ENCODE results near the gene C3orf52. TPM values are rescaled to one million over a fixed set of nuclear protein-coding genes. Genes with fewer than 3 reads are reported as not detected.
"Not testable (repeated sequence)": the region's sequence is repeated elsewhere in the genome, so short reads cannot be mapped to it uniquely, and the experiment has no call there.

The C3orf52 gene
- total RNA-seq, 8 experiments from 2014 or later = 0.11 to 4.4 (median 0.45) TPM

DNA sequence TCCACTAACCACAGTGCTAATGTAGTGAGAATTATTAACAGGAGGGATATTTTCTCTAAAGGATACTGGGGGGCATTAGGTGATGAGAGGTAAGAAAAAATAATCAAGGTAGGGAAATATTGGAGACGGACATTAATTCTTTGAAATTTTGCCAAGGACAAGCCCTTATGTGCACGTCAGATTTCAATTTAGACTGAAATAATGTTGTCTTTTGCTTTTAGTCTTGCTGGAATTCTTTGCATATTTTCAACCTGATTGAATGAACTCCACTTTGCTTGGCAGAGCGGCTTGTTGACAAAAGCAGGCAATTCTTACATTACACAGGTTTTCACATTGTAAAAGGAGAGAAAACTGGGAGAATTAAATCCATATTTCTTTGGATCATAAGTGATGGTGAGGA lies 25.0 kb upstream of the C3orf52 start:
- ATAC-seq (replicated peaks in 6 of 8) = peak in 1 of 8 experiments; percentile 44
- Histone ChIP-seq H3K4me1 (replicated peaks in 1 of 2) (no peaks in the 10 kb centered on the region), H3K4me3 (no peak overlapping the region), H3K27ac (no peak overlapping the region)
- 7 to 97% (median 85%) methylated on average over 1 to 3 of the region's 3 CpGs for WGBS, 10 experiments
- in situ Hi-C loops (cut with MboI; ENCODE audit: low pct_unique_long_range_greater_than_20kb in 2 of 9, low sequenced_read_pairs in 9 of 9, unreplicated experiment in 9 of 9) = loop anchor here in 2 of 9 experiments (25.0 kb wide), 1 partner anchor 349 kb away; no protein-coding TSS in a partner anchor

DNA sequence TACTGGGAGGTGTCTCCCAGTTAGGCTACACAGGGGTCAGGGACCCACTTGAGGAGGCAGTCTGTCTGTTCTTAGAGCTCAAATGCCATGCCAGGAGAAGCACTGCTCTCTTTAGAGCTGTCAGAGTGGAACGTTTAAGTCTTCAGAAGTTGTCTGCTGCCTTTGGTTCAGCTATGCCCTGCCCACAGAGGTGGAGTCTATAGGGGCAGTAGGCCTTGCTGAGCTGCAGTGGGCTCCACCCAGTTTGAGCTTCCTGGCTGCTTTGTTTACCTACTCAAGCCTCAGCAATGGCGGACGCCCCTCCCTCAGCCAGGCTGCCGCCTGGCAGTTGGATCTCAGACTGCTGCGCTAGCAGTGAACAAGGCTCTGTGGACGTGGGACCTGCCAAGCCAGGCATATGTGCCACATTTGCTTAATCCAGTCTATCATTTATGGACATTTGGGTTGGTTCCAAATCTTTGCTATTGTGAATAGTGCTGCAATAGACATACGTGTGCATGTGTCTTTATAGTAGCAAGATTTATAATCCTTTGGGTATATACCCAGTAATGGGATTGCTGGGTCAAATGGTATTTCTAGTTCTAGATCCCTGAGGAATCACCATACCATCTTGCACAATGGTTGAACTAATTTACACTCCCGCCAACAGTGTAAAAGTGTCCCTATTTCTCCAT lies 13.7 kb upstream of the C3orf52 start:
- H3K4me3 ChIP-seq; H3K4me1 ChIP-seq (replicated peaks in 1 of 2); ATAC-seq (replicated peaks in 6 of 8); H3K27ac ChIP-seq: not testable (repeated sequence)
- WGBS, 10 experiments = 33 to 100% (median 100%) methylated on average over 1 to 3 of the region's 8 CpGs; no CpG with 5 or more reads in 3 of the 10 experiments
- in situ Hi-C loops (cut with MboI; ENCODE audit: low pct_unique_long_range_greater_than_20kb in 2 of 9, low sequenced_read_pairs in 9 of 9, unreplicated experiment in 9 of 9) = loop anchor here in 2 of 9 experiments (25.0 kb wide), 1 partner anchor 360 kb away; no protein-coding TSS in a partner anchor

DNA sequence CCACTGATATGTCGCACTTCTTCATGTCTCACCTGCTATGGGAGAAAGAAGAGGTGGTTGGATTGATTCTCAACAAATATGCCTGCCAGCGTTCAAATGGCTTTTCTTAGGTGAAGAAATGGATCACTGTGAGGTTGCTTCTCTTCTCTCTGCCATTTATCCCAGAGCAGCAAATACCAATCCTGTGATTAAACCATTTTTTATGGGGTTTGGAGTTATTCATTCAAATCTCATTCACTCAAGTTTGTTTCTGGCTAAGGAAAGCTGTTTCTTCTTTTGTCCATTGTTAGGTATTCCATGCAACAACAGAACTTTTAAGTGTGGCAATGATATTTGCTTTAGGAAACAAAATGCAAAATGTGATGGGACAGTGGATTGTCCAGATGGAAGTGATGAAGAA lies 12.2 kb upstream of the C3orf52 start:
- no peak overlapping the region for H3K27ac ChIP-seq
- WGBS, 10 experiments = 0 to 100% (median 90%) methylated on average over 1 to 2 of the region's 2 CpGs; no CpG with 5 or more reads in 4 of the 10 experiments
- ATAC-seq (replicated peaks in 6 of 8) = no peak

DNA sequence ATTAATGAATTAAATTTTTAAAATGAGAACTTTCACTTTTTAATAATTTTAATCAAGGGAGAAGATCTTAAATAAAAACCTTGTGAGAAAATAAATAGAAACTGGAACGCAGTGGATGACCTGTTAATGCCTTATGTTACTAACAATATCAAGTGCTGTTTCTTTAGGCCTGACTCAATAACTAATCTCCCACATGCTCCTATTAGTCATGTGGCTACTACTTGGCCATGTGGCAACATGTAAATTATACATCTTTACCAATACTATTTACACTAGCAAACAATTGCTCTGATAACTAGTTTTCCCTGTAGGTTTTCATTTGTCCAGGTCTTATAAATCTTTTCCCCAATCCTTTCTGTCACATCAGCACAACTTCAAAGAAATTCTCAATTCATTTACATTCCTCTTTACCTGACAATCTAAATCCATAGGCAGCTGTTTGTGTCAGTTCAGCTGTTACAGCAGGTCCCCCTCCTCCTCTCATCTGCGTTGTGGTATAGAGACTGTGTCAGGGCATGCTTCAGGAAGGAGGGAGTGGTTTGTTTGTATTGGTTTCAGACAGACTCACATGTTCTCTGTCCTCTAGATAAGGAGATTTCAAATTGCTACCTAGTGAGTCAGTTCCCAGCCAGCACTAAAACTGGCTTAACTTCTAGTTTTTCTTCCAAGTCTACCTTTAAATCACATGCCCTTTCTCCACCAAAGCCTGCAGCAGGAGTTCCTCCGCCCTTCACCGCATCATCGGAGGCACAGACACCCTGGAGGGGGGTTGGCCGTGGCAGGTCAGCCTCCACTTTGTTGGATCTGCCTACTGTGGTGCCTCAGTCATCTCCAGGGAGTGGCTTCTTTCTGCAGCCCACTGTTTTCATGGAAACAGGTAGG lies 11.3 kb upstream of the C3orf52 start:
- in situ Hi-C loops (cut with MboI; ENCODE audit: low pct_unique_long_range_greater_than_20kb in 2 of 9, low sequenced_read_pairs in 9 of 9, unreplicated experiment in 9 of 9) = loop anchor here in 2 of 9 experiments (25.0 kb wide), 1 partner anchor 363 kb away; no protein-coding TSS in a partner anchor
- ATAC-seq (replicated peaks in 6 of 8) = peak; percentile 56 to 100 (median 78)
- no peak overlapping the region for H3K4me3 ChIP-seq
- no peak overlapping the region for H3K27ac ChIP-seq
- H3K4me1 ChIP-seq (replicated peaks in 1 of 2) = peaks cover 0 to 10% of the 10 kb centered on the region in 2 donors
- WGBS, 10 experiments = 0 to 85% (median 50%) methylated on average over 1 to 6 of the region's 6 CpGs; no CpG with 5 or more reads in 1 of the 10 experiments

More for the DNA sequence above, 12.2 kb upstream of the C3orf52 start:
- H3K4me1 ChIP-seq (replicated peaks in 1 of 2) = peaks cover 0 to 10% of the 10 kb centered on the region in 2 donors
- no peak overlapping the region for H3K4me3 ChIP-seq
- in situ Hi-C loops (cut with MboI; ENCODE audit: low pct_unique_long_range_greater_than_20kb in 2 of 9, low sequenced_read_pairs in 9 of 9, unreplicated experiment in 9 of 9) = loop anchor here in 2 of 9 experiments (25.0 kb wide), 1 partner anchor 362 kb away; no protein-coding TSS in a partner anchor

DNA sequence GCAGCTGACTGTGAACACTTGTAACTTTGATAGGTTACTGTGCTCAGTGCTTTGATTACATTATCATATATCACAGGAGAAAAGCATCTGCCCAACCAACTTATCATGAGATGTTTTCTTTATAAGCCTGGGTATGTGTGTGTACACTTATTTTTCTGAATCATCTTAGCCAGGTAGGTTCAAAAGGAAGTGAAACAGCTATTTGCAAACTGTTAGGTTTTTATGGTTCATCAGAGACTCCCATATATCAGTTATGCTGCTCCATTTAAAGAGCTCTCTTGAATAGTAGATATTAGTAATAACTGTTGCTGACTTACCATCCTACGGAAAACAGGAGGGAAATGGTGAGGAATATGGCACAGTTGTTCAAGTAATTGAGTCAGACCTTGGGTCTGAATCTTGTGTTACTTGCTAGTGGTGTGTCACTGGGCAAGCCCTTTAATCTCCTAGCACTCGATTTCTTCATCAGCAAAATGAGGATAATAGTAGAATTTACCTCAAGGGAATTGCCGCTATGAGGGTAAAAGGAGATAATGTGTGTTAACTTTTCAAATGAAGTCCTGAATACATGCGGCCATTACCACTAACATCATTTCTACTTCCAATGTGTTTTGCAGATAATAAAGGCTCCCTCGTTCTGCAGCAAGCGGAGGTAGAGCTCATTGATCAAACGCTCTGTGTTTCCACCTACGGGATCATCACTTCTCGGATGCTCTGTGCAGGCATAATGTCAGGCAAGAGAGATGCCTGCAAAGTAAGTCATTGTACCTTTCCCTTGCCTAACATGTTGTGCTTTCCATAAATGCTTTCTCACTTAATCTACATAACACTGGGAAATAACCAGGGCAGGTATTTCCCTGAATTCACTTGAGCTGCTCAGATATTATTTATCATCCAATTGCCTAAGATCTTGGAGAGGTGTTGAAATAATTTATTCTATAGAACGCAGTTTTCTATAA lies 7.8 kb upstream of the C3orf52 start:
- no peak overlapping the region for H3K27ac ChIP-seq
- H3K4me1 ChIP-seq (replicated peaks in 1 of 2) = peaks cover 0 to 10% of the 10 kb centered on the region in 2 donors
- in situ Hi-C loops (cut with MboI; ENCODE audit: low pct_unique_long_range_greater_than_20kb in 2 of 9, low sequenced_read_pairs in 9 of 9, unreplicated experiment in 9 of 9) = no loop called here
- WGBS, 10 experiments = 0 to 81% (median 73%) methylated on average over 1 to 10 of the region's 10 CpGs; no CpG with 5 or more reads in 1 of the 10 experiments
- no peak overlapping the region for H3K4me3 ChIP-seq
- no peak for ATAC-seq (replicated peaks in 6 of 8)

DNA sequence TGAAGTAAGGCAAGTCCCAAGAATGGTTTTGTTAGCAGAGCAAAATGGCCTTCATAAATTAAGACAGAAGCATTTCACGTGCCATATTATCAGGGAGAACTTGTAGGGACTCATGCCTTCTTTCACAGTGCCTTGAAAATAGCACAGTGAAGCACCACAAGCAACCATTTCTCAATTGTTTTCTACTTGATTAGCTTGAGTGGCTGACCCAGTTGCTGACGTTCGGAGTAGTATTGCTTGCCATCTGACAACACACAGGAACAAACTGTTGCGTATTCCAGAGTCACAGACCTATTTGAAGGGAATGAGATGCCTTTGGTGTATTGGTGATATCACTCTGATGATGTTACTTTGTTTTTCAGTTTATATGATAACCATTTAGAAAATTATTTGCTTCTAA lies 3.0 kb upstream of the C3orf52 start:
- ATAC-seq (replicated peaks in 6 of 8) = no peak
- 64 to 91% (median 83%) methylated on average over 1 to 4 of the region's 4 CpGs; no CpG with 5 or more reads in 2 of the 10 experiments for WGBS, 10 experiments
- Histone ChIP-seq H3K27ac (no peak overlapping the region), H3K4me3 (no peak overlapping the region), H3K4me1 (replicated peaks in 1 of 2) (no peaks in the 10 kb centered on the region)
- in situ Hi-C loops (cut with MboI; ENCODE audit: low pct_unique_long_range_greater_than_20kb in 2 of 9, low sequenced_read_pairs in 9 of 9, unreplicated experiment in 9 of 9) = no loop called here

DNA sequence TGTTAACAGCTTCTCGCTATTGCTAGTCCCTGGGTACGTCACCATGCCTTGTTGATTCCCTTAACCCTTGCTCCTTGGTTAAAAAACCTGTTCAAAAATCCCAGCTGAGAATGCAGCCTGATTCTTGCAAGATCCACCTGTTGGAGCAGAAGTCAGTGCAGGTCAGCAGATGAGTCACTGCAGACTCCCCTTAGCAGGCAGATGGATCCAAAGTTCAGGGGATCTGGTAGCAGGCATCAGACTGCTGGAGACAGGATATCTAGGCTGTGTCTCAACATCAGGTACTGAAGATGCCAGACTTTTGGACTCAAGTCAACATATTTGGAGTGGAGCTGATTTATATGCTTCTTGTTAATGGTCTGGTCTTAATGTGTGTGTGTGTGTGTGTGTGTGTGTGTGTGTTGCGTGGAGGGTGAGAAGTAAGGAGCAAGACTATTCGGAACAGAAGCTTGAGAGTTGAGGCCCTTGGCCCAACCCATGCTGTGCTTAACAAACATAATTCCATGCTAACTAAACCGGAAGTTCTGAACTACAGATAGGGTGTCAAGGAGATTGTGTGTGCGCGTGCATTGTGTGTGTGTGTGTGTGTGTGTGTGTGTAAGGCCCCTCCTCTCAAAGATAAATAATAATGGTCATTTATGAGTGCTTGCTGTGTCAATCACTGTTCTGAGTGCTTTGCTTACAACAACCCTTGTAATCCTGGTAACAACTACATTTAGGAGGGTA lies 1.0 kb upstream of the C3orf52 start:
- Histone ChIP-seq H3K27ac (no peak overlapping the region), H3K4me1 (replicated peaks in 1 of 2) (no peaks in the 10 kb centered on the region), H3K4me3 (no peak overlapping the region)
- 100% methylated on average over 1 to 3 of the region's 7 CpGs; no CpG with 5 or more reads in 3 of the 10 experiments for WGBS, 10 experiments
- in situ Hi-C loops (cut with MboI; ENCODE audit: low pct_unique_long_range_greater_than_20kb in 2 of 9, low sequenced_read_pairs in 9 of 9, unreplicated experiment in 9 of 9) = no loop called here
- ATAC-seq (replicated peaks in 6 of 8) = no peak

DNA sequence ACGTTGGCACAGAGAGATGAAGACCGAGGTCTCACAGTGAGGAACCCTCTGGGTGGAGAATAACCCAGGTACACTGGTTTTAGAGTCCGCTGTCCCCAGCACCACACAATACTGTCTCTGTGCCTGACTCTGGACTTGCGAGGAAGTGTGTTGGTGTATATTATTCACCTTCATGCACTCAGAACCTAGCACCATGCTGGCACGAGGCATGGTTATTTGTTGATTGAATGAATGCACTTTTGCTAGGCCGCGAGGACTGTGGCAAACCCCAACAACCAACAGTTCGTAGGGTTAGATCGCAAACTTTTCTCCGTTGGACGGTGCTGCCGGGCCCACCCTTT lies 484 bp upstream of the C3orf52 start:
- no peak overlapping the region for H3K27ac ChIP-seq
- peaks cover 0 to 2% of the 10 kb centered on the region in 2 donors for H3K4me1 ChIP-seq (replicated peaks in 1 of 2)
- WGBS, 10 experiments = 4 to 100% (median 73%) methylated on average over 1 to 11 of the region's 12 CpGs; no CpG with 5 or more reads in 3 of the 10 experiments
- peak overlapping the region; percentile 30 to 48 (median 36) for H3K4me3 ChIP-seq
- ATAC-seq (replicated peaks in 6 of 8) = no peak
- in situ Hi-C loops (cut with MboI; ENCODE audit: low pct_unique_long_range_greater_than_20kb in 2 of 9, low sequenced_read_pairs in 9 of 9, unreplicated experiment in 9 of 9) = no loop called here

DNA sequence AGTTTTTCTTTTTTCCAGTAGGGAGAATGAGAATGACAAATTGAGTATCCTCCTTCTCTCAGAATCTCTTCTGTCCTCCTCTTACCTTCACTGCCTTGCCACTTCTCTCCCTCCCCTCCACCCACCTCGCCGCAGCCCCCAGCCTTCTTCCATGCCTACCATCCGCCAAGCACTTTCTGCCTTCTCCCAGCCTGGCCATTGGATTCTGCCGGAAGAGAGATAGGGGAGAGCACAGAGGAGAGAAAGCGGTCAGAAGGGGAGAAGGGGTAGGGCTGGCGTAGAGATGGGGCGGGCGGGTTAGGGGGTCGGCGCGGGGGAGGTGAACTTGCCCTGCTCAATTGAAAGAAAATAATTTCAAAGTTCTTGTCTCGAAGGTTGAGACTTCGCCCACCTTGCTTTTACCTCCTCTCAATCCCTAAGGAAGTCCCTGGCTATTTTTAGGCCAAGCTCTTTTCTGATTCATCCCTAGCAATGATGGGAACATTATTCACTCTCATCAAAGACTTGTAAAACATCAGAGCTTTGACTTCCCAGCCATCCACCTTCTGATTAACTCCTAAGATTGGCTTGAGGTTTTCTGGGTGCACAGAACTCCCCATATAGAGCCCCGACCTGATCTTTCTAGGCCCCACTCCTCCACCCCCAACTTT lies 811 bp downstream of the C3orf52 start:
- 0 to 50% (median 30%) methylated on average over 1 to 4 of the region's 14 CpGs; no CpG with 5 or more reads in 3 of the 10 experiments for WGBS, 10 experiments
- Histone ChIP-seq H3K27ac (no peak overlapping the region), H3K4me1 (replicated peaks in 1 of 2) (peaks cover 0 to 2% of the 10 kb centered on the region in 2 donors), H3K4me3 (peak overlapping the region in 4 of 5 donors; percentile 30 to 48 (median 36))
- in situ Hi-C loops (cut with MboI; ENCODE audit: low pct_unique_long_range_greater_than_20kb in 2 of 9, low sequenced_read_pairs in 9 of 9, unreplicated experiment in 9 of 9) = no loop called here
- peak in 2 of 8 experiments; percentile 8 to 16 for ATAC-seq (replicated peaks in 6 of 8)

DNA sequence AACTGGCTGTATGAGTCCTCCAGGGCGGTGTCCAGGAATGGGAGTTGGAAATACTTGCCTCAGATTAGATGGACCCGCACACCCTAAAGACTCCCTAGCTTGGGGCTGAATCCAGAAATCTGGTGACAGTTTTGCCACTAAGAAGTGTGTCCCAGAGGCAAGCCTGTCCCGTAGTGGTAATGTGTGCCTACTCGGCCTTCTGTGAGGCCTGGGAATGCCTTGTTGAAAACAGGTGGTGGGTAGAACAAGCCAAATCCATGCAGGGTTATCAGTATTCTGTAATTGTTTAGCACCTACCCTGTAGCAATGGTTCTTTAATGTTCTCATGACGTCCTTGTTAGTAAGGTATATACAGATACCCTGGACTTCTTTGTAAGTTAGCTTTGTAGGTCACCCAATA lies 1.6 kb downstream of the C3orf52 start:
- peaks cover 0 to 2% of the 10 kb centered on the region in 2 donors for H3K4me1 ChIP-seq (replicated peaks in 1 of 2)
- H3K27ac ChIP-seq = no peak overlapping the region
- in situ Hi-C loops (cut with MboI; ENCODE audit: low pct_unique_long_range_greater_than_20kb in 2 of 9, low sequenced_read_pairs in 9 of 9, unreplicated experiment in 9 of 9) = no loop called here
- 60 to 100% (median 93%) methylated on average over 1 to 3 of the region's 5 CpGs; no CpG with 5 or more reads in 2 of the 10 experiments for WGBS, 10 experiments
- no peak overlapping the region for H3K4me3 ChIP-seq
- peak in 2 of 8 experiments; percentile 15 to 23 for ATAC-seq (replicated peaks in 6 of 8)

DNA sequence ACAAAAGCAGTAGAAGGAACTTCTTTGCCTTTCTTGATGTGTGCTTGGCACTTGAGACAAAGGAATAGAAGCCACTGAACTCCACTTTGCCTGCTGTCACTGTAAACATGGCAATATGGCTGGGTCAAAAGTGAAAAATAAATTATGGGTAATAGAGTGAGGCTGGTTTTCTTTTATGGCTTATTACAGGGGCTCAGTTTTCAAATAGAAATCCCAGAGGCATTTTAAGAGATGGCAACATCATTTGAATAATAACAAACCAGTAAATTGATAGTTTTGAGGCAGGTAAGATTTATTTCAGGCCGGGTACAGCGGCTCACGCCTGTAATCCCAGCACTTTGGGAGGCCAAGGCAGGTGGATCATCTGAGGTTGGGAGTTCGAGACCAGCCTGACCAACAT lies 2.8 kb downstream of the C3orf52 start:
- ATAC-seq (replicated peaks in 6 of 8) = no peak
- WGBS, 10 experiments = 60 to 100% (median 67%) methylated on average over 1 to 3 of the region's 4 CpGs; no CpG with 5 or more reads in 3 of the 10 experiments
- in situ Hi-C loops (cut with MboI; ENCODE audit: low pct_unique_long_range_greater_than_20kb in 2 of 9, low sequenced_read_pairs in 9 of 9, unreplicated experiment in 9 of 9) = no loop called here
- Histone ChIP-seq H3K4me3 (no peak overlapping the region), H3K27ac (no peak overlapping the region), H3K4me1 (replicated peaks in 1 of 2) (peaks cover 0 to 2% of the 10 kb centered on the region in 2 donors)
